ENCODE data around the gene DDX24. TPM values are rescaled to one million over a fixed set of nuclear protein-coding genes. Genes with fewer than 3 reads are reported as not detected.
A peak's percentile ranks its signal among the peaks of the same experiment; 100 is the strongest.

DDX24 gene
- total RNA-seq, 1 experiment from 2014 or later = 135 TPM

DNA sequence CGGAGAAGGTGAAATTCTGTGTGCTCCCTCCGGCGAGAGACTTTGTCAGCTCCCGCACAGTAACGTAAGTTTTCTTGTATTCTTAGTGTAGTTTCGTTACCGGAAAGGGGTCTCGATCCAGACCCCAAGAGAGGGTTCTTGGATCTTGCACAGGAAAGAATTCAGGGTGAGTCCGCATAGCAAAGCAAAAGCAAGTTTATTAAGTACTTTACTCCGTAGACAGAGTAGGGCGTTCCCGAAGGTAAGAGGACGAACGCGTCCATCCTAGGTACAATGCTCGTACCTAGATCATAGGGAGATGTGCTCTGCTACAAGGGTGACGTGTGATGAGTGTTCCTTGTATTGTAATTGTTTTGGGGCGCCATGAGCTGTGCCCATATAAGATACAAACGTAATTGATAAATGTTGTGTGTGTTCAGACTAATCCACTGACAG lies 401 bp upstream of the DDX24 start:
- ChIA-PET POLR2A (interaction anchor here (0.6 to 4.8 kb wide), 21 partner anchors 9 to 874 kb away, joined by 3 to 37 read pairs (median 6); partner anchors contain the start of genes GON7, IFI27L2, OTUB2 and UBR7), CTCF (interaction anchor here (0.7 to 1.6 kb wide), 7 partner anchors 12 to 55 kb away, joined by 3 to 7 read pairs (median 4); no protein-coding TSS in a partner anchor)
- Mint-ChIP-seq H3K4me1 (ENCODE audit: insufficient read depth, unreplicated experiment) (peaks cover 34% of the 10 kb centered on the region), H3K9me3 (ENCODE audit: unreplicated experiment) (no peaks in the 10 kb centered on the region), H3K27me3 (ENCODE audit: insufficient read depth, unreplicated experiment) (no peaks in the 10 kb centered on the region), H3K4me3 (ENCODE audit: unreplicated experiment) (peak overlapping the region; percentile 95), H3K36me3 (ENCODE audit: insufficient read depth, unreplicated experiment) (peaks cover 29% of the 10 kb centered on the region), H3K27ac (ENCODE audit: low read depth, unreplicated experiment) (peak overlapping the region; percentile 99)
- intact Hi-C loops (cut with micrococcal nuclease) = no loop called here
- no peak for DNase-seq (ENCODE audit: unreplicated experiment)
- BruUV-seq (replicated peaks) = TSS peak; percentile 66
- TF ChIP-seq, protein P1, sequence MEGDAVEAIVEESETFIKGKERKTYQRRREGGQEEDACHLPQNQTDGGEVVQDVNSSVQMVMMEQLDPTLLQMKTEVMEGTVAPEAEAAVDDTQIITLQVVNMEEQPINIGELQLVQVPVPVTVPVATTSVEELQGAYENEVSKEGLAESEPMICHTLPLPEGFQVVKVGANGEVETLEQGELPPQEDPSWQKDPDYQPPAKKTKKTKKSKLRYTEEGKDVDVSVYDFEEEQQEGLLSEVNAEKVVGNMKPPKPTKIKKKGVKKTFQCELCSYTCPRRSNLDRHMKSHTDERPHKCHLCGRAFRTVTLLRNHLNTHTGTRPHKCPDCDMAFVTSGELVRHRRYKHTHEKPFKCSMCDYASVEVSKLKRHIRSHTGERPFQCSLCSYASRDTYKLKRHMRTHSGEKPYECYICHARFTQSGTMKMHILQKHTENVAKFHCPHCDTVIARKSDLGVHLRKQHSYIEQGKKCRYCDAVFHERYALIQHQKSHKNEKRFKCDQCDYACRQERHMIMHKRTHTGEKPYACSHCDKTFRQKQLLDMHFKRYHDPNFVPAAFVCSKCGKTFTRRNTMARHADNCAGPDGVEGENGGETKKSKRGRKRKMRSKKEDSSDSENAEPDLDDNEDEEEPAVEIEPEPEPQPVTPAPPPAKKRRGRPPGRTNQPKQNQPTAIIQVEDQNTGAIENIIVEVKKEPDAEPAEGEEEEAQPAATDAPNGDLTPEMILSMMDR (IDR thresholded peaks at IDR 0.05; ENCODE audit: unreplicated experiment) = no peak

DNA sequence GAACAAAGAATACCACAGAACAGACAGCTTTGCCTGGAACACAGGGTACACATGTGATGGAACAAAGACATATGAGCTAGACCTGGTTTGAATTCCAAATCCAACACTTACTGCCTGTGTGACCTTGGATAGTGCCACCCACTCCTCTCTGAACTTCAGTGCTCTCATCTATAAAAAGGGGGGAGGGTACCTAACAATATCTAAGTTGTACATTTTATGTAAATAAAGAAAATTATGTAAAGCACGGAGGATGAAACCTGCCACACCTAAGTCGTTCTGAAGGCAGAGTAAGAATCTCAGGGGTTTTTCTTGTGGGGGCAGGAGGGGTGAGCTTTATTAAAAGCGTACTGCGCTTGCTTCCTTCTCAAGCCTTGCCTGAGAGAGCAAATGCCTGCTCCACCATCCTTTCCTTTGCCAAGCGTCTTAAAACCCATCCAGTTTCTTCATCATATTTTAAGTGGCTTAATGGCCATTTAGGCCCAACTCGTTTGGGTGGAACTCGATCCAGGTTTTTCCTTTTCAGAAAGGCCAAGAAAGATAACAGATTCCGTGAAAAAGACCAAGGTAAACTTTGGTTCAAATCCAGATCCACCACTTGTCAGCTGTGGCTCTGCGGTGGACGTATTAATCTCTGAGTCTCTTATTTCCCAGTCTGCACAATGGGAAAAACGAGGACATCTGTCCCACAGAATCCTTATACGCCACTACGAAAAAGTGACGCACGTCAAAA lies 946 bp downstream of the DDX24 start:
- Mint-ChIP-seq H3K36me3 (ENCODE audit: insufficient read depth, unreplicated experiment) (peaks cover 29% of the 10 kb centered on the region), H3K9me3 (ENCODE audit: unreplicated experiment) (no peaks in the 10 kb centered on the region), H3K4me3 (ENCODE audit: unreplicated experiment) (peak overlapping the region; percentile 95), H3K27ac (ENCODE audit: low read depth, unreplicated experiment) (peak overlapping the region; percentile 99), H3K27me3 (ENCODE audit: insufficient read depth, unreplicated experiment) (no peaks in the 10 kb centered on the region), H3K4me1 (ENCODE audit: insufficient read depth, unreplicated experiment) (peaks cover 34% of the 10 kb centered on the region)
- intact Hi-C loops (cut with micrococcal nuclease) = loop anchor here (1.0 kb wide), 1 partner anchor 14 kb away; no protein-coding TSS in a partner anchor
- TF ChIP-seq, protein P1 (IDR thresholded peaks at IDR 0.05; ENCODE audit: unreplicated experiment) = no peak
- BruUV-seq (replicated peaks) = no TSS peak
- ChIA-PET POLR2A (interaction anchor here (0.5 to 4.8 kb wide), 16 partner anchors 10 to 1185 kb away, joined by 3 to 37 read pairs (median 8); partner anchors contain the start of genes GON7, IFI27, IFI27L2 and UBR7), CTCF (interaction anchor here (0.7 to 1.6 kb wide), 5 partner anchors 28 to 390 kb away, joined by 3 to 7 read pairs (median 4); no protein-coding TSS in a partner anchor)
- DNase-seq (ENCODE audit: unreplicated experiment) = peak; percentile 44

DNA sequence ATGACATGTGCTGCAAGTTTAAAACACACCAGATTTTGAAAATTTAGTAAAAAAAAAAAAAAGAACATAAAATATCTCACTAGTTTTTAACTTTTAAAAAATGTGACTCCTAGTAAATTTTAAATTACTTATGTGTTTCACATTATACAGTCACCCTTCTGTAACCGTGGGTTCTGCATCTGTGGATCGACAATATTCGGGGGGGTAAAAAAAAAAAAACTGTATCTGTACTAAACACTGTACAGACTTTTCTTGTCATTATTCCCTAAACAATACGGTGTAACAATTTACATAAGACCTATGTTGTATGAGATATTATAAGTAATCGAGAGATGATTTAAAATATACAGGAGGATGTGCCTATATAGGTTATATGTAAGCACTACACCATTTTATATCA lies 3.2 kb downstream of the DDX24 start:
- Mint-ChIP-seq H3K4me1 (ENCODE audit: insufficient read depth, unreplicated experiment) (peaks cover 34% of the 10 kb centered on the region), H3K27me3 (ENCODE audit: insufficient read depth, unreplicated experiment) (no peaks in the 10 kb centered on the region), H3K36me3 (ENCODE audit: insufficient read depth, unreplicated experiment) (peaks cover 29% of the 10 kb centered on the region), H3K27ac (ENCODE audit: low read depth, unreplicated experiment) (no peak overlapping the region), H3K9me3 (ENCODE audit: unreplicated experiment) (peaks cover 5% of the 10 kb centered on the region), H3K4me3 (ENCODE audit: unreplicated experiment) (peak overlapping the region; percentile 95)
- TF ChIP-seq, protein P1 (IDR thresholded peaks at IDR 0.05; ENCODE audit: unreplicated experiment) = no peak
- DNase-seq (ENCODE audit: unreplicated experiment) = no peak
- intact Hi-C loops (cut with micrococcal nuclease) = no loop called here
- CTCF ChIA-PET = interaction anchor here (1.0 to 1.6 kb wide), 2 partner anchors 58 to 102 kb away, joined by 3 to 4 read pairs; no protein-coding TSS in a partner anchor
- no TSS peak for BruUV-seq (replicated peaks)
- POLR2A ChIA-PET = interaction anchor here (3.8 to 4.8 kb wide), 2 partner anchors 10 to 15 kb away, joined by 29 to 36 read pairs; no protein-coding TSS in a partner anchor

DNA sequence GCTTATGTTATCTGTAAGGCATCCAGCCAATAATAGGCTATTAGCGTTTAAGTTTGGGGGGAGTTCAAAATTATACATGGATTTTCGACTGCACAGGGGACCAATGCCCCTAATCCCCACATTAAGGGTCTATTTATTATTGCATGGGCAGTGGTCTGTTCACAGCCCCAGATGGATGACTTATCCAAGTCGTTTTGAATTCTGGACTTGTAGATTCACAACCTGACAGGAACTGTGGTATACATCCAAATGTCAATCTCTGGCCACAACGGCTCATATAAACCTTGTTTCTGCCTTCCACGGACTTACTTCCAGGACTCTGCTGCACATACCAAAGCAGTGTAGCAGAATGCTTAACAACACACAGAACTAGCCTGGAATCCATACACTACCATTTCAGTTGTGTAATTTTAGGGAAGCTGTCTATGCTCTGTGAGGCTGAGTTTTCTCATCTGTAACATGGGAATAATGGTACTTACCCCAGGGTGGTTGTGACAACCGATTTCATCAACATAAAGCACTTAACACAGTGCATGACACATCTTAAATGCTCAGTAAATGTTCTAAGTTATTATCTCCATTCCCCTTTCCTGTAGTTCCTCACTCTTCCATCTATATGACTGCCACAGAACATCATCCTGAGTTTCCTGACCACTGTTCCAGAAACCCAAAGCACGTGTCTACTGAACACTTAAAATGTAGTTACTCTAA lies 3.7 kb downstream of the DDX24 start:
- TF ChIP-seq, protein P1 (IDR thresholded peaks at IDR 0.05; ENCODE audit: unreplicated experiment) = no peak
- Mint-ChIP-seq H3K27me3 (ENCODE audit: insufficient read depth, unreplicated experiment) (no peaks in the 10 kb centered on the region), H3K9me3 (ENCODE audit: unreplicated experiment) (peaks cover 8% of the 10 kb centered on the region), H3K4me3 (ENCODE audit: unreplicated experiment) (peak overlapping the region; percentile 19), H3K27ac (ENCODE audit: low read depth, unreplicated experiment) (no peak overlapping the region), H3K4me1 (ENCODE audit: insufficient read depth, unreplicated experiment) (peaks cover 32% of the 10 kb centered on the region), H3K36me3 (ENCODE audit: insufficient read depth, unreplicated experiment) (peaks cover 30% of the 10 kb centered on the region)
- CTCF ChIA-PET = interaction anchor here (0.6 to 1.6 kb wide), 3 partner anchors 58 to 103 kb away, joined by 3 to 4 read pairs (median 3); no protein-coding TSS in a partner anchor
- intact Hi-C loops (cut with micrococcal nuclease) = no loop called here
- POLR2A ChIA-PET = no interaction called here
- DNase-seq (ENCODE audit: unreplicated experiment) = no peak
- BruUV-seq (replicated peaks) = no TSS peak
